HUES64 (cell line): Measurements from ENCODE around the gene GAS5.
"Not testable (repeated sequence)": the region's sequence is repeated elsewhere in the genome, so short reads cannot be mapped to it uniquely, and the experiment has no call there.

ENCODE experiments used
- H3K27ac ChIP-seq: 2 replicates; pipeline ENCODE4 v1.7.0; 2013; ENCODE audit warnings: low read depth, low read length, inconsistent platforms
- H3K27me3 ChIP-seq: 2 replicates; pipeline ENCODE4 v1.6.1; 2013; ENCODE audit warnings: mild to moderate bottlenecking, low read length; ENCODE audit not compliant: insufficient read depth
- H3K36me3 ChIP-seq: 2 replicates; pipeline ENCODE4 v1.6.1; 2013; ENCODE audit warnings: mild to moderate bottlenecking, low read length; ENCODE audit not compliant: insufficient read depth
- H3K4me1 ChIP-seq: 2 replicates; pipeline ENCODE4 v1.6.1; 2013; ENCODE audit warnings: mild to moderate bottlenecking, low read length, moderate library complexity; ENCODE audit not compliant: insufficient read depth
- H3K4me3 ChIP-seq: 2 replicates; pipeline ENCODE4 v1.5.1; 2013; ENCODE audit warnings: mild to moderate bottlenecking, low read length, moderate library complexity
- H3K9ac ChIP-seq: 2 replicates; pipeline ENCODE4 v1.6.1; 2013; ENCODE audit warnings: mild to moderate bottlenecking, low read depth, low read length
- H3K9me3 ChIP-seq: 2 replicates; pipeline ENCODE4 v1.6.1; 2013; ENCODE audit warnings: low read depth, low read length; ENCODE audit not compliant: insufficient read depth
- WGBS: fragments of 150-250, 120-280 bp; methylation state at CpG from one replicate; pipeline ENCODE4 v1.1.7; 2013; ENCODE audit warnings: missing lambda C conversion rate; 5-methylcytosine and 5-hydroxymethylcytosine counted together

Gene GAS5

GRCh38 chr1:173861731-173862145, 6.1 kb downstream of the GAS5 start:
- Histone ChIP-seq H3K27me3 (no peaks in the 10 kb centered on the region), H3K9me3 (no peaks in the 10 kb centered on the region), H3K36me3 (peaks cover 76% of the 10 kb centered on the region), H3K4me3 (no peak overlapping the region), H3K9ac (no peak overlapping the region), H3K4me1 (peaks cover 3% of the 10 kb centered on the region), H3K27ac (peak overlapping the region; percentile 33; the same call in 1 of the 2 replicates)
- WGBS = 92% methylated on average over 7 of the region's 7 CpGs

- Histone ChIP-seq H3K27me3 (no peaks in the 10 kb centered on the region), H3K27ac (no peak overlapping the region), H3K36me3 (peaks cover 75% of the 10 kb centered on the region), H3K9ac (no peak overlapping the region), H3K4me1 (peaks cover 3% of the 10 kb centered on the region; the same call in 1 of the 2 replicates), H3K4me3 (no peak overlapping the region), H3K9me3 (no peaks in the 10 kb centered on the region)
- WGBS = 100% methylated on average over 1 of the region's 1 CpG
Measured at GRCh38 chr1:173860065-173860464, 7.7 kb downstream of the GAS5 start.

- not testable (repeated sequence) for H3K27me3 ChIP-seq, H3K27ac ChIP-seq, H3K9ac ChIP-seq, H3K4me1 ChIP-seq, H3K9me3 ChIP-seq, H3K4me3 ChIP-seq
- H3K36me3 ChIP-seq = peaks cover 73% of the 10 kb centered on the region
- WGBS = 93% methylated on average over 5 of the region's 5 CpGs
Measured at GRCh38 chr1:173859547-173859946, 8.2 kb downstream of the GAS5 start.

GRCh38 chr1:173857363-173857917, 10.3 kb downstream of the GAS5 start:
- no peak overlapping the region for H3K27ac ChIP-seq
- H3K9ac ChIP-seq = no peak overlapping the region
- H3K9me3 ChIP-seq = no peaks in the 10 kb centered on the region
- H3K4me3 ChIP-seq = no peak overlapping the region
- 90% methylated on average over 3 of the region's 4 CpGs for WGBS
- H3K4me1 ChIP-seq = peaks cover 13% of the 10 kb centered on the region
- H3K27me3 ChIP-seq = no peaks in the 10 kb centered on the region
- peaks cover 67% of the 10 kb centered on the region for H3K36me3 ChIP-seq

GRCh38 chr1:173856903-173857302, 10.9 kb downstream of the GAS5 start:
- Histone ChIP-seq H3K4me3 (no peak overlapping the region), H3K36me3 (peaks cover 70% of the 10 kb centered on the region), H3K27me3 (no peaks in the 10 kb centered on the region), H3K9ac (no peak overlapping the region), H3K9me3 (no peaks in the 10 kb centered on the region), H3K4me1 (peaks cover 13% of the 10 kb centered on the region), H3K27ac (no peak overlapping the region)
- 90% methylated on average over 2 of the region's 2 CpGs for WGBS

- H3K27me3 ChIP-seq = no peaks in the 10 kb centered on the region
- H3K4me3 ChIP-seq = no peak overlapping the region
- no peak overlapping the region for H3K9ac ChIP-seq
- peaks cover 13% of the 10 kb centered on the region for H3K4me1 ChIP-seq
- H3K9me3 ChIP-seq = no peaks in the 10 kb centered on the region
- H3K27ac ChIP-seq = no peak overlapping the region
- H3K36me3 ChIP-seq = peaks cover 78% of the 10 kb centered on the region
- WGBS = 86% methylated on average over 1 of the region's 1 CpG
Measured at GRCh38 chr1:173856014-173856413, 11.8 kb downstream of the GAS5 start.

- H3K9me3 ChIP-seq = no peaks in the 10 kb centered on the region
- H3K27me3 ChIP-seq = no peaks in the 10 kb centered on the region
- H3K4me1 ChIP-seq = peaks cover 13% of the 10 kb centered on the region
- peak overlapping the region; percentile 3; the same call in 1 of the 2 replicates for H3K9ac ChIP-seq
- H3K27ac ChIP-seq = peak overlapping the region; percentile 79
- 62% methylated on average over 5 of the region's 5 CpGs for WGBS
- no peak overlapping the region for H3K4me3 ChIP-seq
- peaks cover 77% of the 10 kb centered on the region for H3K36me3 ChIP-seq
Measured at GRCh38 chr1:173853074-173853473, 14.7 kb downstream of the GAS5 start.

- Histone ChIP-seq H3K4me3 (no peak overlapping the region), H3K9me3 (no peaks in the 10 kb centered on the region), H3K4me1 (peaks cover 13% of the 10 kb centered on the region), H3K9ac (no peak overlapping the region), H3K27ac (no peak overlapping the region), H3K27me3 (no peaks in the 10 kb centered on the region), H3K36me3 (peaks cover 69% of the 10 kb centered on the region)
- WGBS = 92% methylated on average over 3 of the region's 4 CpGs
Measured at GRCh38 chr1:173852105-173852504, 15.7 kb downstream of the GAS5 start.

GRCh38 chr1:173832748-173833147, 35.0 kb downstream of the GAS5 start:
- WGBS = 90% methylated on average over 1 of the region's 1 CpG
- no peaks in the 10 kb centered on the region for H3K9me3 ChIP-seq
- H3K36me3 ChIP-seq = peaks cover 81% of the 10 kb centered on the region

GRCh38 chr1:173827611-173828010, 40.2 kb downstream of the GAS5 start:
- Histone ChIP-seq H3K4me3 (no peak overlapping the region), H3K4me1 (peaks cover 6% of the 10 kb centered on the region; the same call in 1 of the 2 replicates), H3K27me3 (no peaks in the 10 kb centered on the region), H3K36me3 (peaks cover 44% of the 10 kb centered on the region), H3K9ac (no peak overlapping the region), H3K27ac (no peak overlapping the region), H3K9me3 (no peaks in the 10 kb centered on the region)
- WGBS = 95% methylated on average over 2 of the region's 2 CpGs

More at GRCh38 chr1:173832748-173833147, 35.0 kb downstream of the GAS5 start:
- H3K27me3 ChIP-seq = no peaks in the 10 kb centered on the region
- no peaks in the 10 kb centered on the region for H3K4me1 ChIP-seq
- no peak overlapping the region for H3K27ac ChIP-seq
- no peak overlapping the region for H3K4me3 ChIP-seq
- no peak overlapping the region for H3K9ac ChIP-seq

- peaks cover 6% of the 10 kb centered on the region; the same call in 1 of the 2 replicates for H3K4me1 ChIP-seq
- under 1% methylated on average over 55 of the region's 55 CpGs for WGBS
- peak within 1 kb of the TSS; percentile 91 for H3K27ac ChIP-seq
Measured at GRCh38 chr1:173824315-173825081, 43.3 kb downstream of the GAS5 start, which contains the start of the genes CENPL and DARS2. Gene CENPL, minus strand, starts transcription at chr1:173824883. Its CDS starts 13,584 bp downstream, at chr1:173811299. Gene DARS2, plus strand, starts transcription at chr1:173824673. Its CDS starts 557 bp downstream, at chr1:173825230.

More at GRCh38 chr1:173824315-173825081, 43.3 kb downstream of the GAS5 start, which contains the start of the genes CENPL and DARS2:
- H3K9me3 ChIP-seq = no peaks in the 10 kb centered on the region
- H3K4me3 ChIP-seq = peak within 1 kb of the TSS; percentile 64
- peak within 1 kb of the TSS; percentile 86 for H3K9ac ChIP-seq
- no peaks in the 10 kb centered on the region for H3K27me3 ChIP-seq
- H3K36me3 ChIP-seq = peaks cover 43% of the 10 kb centered on the region
